Activated effector memory CD4-positive, alpha-beta T cell treated with anti-CD3 and anti-CD28 coated beads, Interleukin-2, amount 50 U/mL, for 16 hours (primary cell): Measurements from ENCODE around the gene PLEKHO2.
"Not testable (repeated sequence)": the region's sequence is repeated elsewhere in the genome, so short reads cannot be mapped to it uniquely, and the experiment has no call there.

Experiments used
- DNase-seq: peaks from one replicate; pipeline ENCODE4 v3.0.0-alpha.2; 2020

The PLEKHO2 gene, protein sequence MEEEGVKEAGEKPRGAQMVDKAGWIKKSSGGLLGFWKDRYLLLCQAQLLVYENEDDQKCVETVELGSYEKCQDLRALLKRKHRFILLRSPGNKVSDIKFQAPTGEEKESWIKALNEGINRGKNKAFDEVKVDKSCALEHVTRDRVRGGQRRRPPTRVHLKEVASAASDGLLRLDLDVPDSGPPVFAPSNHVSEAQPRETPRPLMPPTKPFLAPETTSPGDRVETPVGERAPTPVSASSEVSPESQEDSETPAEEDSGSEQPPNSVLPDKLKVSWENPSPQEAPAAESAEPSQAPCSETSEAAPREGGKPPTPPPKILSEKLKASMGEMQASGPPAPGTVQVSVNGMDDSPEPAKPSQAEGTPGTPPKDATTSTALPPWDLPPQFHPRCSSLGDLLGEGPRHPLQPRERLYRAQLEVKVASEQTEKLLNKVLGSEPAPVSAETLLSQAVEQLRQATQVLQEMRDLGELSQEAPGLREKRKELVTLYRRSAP

DNA sequence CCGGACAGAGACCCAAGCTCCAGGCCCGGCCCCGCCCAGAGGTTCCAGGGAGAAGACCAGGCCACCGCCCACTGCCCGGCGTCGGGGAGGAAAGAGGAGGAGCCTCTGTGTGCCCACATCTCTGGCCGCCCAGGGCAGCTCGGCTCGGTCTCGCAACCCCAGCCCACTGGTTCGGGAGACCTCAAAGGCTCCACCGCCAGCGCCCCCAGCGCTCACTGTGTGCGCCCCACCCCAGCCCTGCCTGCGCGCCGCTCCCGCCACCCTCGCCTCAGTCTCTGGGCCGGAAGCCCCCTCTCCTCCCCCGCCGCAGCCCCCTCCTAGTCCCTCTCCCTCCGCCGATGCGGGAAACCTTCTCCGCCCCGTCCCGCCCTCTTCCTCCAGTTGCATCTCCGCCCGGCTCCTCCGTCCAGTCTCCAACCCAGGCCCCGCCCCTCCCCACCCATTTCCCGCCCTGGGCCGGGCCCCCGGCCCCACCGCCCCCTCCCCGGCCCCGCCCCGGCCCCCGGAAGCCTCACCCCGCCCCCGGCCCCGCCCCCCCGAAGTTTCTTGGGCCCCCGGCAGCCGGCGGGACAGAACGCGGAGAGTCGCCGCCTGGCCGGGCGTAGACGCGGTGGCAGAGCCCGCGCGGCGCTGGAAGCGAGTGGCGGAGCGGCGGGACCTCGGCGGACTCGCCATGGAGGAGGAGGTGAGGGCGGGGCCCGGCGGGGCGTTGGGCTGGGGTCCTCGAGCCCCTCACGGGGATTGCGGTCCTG is at the start of gene PLEKHO2:
TSS of gene PLEKHO2 (plus strand) at position 572 of the 752 bp plus-strand sequence. CDS start at position 674, 102 bp downstream.
- DNase-seq, result peak; percentile 94

DNA sequence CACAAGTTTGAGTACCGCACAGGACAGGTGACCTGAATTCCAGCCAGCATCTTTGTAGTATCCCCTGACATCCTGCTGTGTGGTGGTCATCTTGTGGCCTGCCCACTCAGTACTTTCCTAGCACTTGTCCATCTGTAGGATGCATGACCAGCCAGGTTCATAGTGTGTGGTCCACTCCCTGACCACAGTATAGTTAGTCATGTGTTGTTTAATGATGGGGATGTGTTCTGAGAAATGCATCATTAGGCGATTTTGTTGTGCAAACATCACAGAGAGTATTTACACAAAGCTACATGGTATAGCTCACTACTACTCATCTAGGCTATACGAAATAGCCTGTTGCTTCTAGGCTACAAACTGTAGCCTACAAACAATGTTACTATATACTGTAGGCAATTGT is 49.4 kb upstream of the PLEKHO2 start:
- DNase-seq, result no peak

DNA sequence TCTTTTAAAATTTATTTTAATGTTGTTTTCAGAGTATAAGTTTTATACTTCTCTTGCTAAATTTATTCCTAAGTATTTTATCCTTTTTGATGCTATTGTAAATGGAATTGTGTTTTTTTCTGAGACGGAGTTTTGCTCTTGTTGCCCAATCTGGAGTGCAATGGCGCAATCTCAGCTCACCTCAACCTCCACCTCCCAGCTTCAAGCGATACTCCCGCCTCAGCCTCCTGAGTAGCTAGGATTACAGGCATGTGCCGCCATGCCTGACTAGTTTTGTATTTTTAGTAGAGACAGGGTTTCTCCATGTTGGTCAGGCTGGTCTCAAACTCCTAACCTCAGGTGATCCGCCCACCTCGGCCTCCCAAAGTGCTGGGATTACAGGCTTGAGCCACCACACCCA is 46.4 kb upstream of the PLEKHO2 start:
- DNase-seq, result not testable (repeated sequence)

DNA sequence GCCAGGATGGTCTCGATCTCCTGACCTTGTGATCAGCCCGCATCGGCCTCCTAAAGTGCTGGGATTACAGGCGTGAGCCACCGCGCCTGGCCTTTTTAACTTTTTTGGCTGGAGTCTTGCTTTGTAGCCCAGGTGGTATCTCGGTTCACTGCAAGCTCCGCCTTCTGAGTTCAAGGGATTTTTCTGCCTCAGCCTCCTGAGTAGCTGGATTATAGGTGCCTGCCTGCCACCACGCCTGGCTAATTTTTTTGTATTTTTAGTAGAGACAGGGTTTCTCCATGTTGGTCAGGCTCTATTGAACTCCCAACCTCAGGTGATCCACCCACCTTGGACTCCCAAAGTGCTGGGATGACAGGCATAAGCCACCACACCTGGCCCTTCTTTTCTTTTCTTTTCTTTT is 45.8 kb upstream of the PLEKHO2 start:
- DNase-seq, result not testable (repeated sequence)

DNA sequence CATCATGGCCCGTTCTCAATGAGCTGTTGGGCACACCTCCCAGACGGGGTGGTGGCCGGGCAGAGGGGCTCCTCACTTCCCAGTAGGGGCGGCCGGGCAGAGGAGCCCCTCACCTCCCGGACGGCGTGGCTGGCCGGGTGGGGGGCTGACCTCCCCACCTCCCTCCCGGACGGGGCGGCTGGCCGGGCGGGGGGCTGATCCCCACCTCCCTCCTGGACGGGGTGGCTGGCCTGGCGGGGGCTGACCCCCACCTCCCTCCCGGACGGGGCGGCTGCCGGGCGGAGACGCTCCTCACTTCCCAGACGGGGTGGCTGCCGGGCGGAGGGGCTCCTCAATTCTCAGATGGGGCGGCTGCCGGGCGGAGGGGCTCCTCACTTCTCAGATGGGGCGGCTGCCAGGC is 42.8 kb upstream of the PLEKHO2 start:
- not testable (repeated sequence) for DNase-seq

DNA sequence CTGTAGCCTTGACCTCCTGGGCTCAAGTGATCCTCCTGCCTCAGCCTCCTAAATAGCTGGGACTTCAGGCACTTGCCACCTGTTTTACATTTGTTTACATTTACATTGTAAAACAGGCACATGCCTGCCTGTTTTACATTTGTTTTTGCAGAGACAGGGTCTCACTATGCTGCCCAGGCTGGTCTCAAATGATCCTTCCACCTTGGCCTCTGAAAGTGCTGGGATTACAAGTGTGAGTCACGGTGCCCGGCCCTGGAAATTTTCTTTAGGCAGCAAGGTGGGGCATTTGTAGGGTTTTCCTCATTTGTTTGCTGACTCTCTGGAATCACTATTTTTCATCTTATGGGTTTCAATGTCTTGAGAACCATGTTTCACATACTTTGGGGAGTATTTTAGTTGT is 41.2 kb upstream of the PLEKHO2 start:
- DNase-seq, result no peak

DNA sequence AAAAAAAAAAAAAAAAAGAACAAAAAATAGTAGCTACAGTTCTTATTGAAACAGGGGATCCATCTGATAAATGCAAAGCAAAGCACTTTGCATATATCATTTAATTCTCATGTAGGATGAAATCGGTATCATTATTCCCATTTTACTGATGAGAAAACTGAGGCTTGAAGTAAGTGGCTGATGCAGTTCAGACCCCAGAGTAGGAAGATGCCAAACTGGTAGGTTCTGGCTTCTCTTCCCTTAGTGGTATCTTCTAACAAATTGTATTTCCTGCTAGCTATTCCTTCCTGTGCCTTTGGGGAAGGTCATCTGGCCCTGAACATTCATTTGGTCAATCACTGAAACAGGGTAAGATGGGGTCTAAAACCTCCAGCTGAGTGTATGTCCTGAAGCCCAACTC is 38.2 kb upstream of the PLEKHO2 start:
- DNase-seq, result no peak

DNA sequence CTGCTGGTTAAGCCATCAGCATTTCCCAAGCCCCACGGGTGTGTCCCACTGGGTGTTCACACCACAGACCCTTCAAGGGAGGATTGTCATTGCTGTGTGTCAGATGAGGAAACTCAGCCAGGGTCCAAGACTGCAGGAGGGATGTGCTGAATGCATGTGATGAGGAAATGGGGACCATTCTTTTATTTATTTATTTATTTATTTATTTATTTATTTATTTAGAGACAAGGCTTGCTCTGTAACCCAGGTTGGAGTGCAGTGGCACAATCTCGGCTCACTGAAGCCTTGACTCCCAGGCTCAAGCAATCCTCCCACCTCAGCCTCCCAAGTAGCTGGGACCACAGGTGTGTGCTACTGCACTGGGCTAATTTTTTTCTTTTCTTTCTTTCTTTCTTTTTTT is 37.1 kb upstream of the PLEKHO2 start:
- DNase-seq, result no peak

DNA sequence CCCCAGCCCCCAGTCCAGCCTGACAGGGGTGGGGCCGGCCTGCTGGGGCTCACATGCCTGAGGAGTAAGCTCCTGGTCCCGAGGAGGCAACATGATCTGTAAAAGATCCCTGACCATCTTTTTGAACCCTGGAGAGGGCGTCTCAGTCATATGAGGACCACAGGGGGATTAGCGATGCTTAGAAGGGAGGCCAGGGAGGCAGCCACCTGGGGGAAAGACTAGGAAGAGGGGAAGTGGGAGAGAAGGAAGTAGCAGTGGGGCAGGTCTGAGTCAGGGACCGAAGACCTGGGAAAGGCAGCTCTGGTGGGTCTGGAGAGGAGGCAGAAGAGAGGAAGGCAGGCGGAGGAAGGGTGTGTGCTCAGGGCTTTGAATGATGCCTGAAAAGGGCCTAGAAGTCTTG is 35.2 kb upstream of the PLEKHO2 start:
- DNase-seq, result no peak

DNA sequence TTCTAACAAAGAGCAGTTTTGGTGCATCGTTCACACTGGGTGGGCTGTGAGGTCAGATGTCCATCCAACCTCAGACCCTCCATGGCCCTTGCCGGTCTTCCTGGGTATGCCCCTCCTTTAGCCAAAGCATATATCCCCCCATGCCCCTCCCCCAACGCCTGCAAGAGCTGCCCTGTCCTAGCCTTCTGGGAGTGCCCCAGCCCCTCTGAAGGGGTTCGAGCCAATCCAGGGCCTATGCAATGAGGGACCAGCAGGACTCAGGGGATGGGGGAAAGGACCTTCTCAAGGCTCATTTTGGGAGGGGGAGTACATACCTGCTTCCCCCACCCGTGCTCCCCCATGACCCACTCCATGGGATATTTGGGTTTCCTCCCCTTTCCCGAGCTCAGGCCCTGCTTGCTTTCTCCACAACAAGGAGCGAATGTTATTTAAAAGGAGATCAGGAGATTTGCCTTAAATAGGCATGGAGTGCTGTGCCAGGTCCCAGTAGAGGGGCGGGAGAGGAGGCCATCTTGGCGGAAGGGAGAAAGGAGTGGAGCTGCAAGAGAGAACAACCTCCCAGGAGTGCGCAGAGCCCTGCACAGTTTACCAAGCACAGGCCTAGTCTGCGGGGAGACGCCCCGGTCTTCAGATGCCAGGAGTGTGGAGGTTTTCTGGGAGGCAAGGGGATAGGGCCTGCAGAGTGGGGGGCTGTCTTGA is 34.5 kb upstream of the PLEKHO2 start:
- no peak for DNase-seq

DNA sequence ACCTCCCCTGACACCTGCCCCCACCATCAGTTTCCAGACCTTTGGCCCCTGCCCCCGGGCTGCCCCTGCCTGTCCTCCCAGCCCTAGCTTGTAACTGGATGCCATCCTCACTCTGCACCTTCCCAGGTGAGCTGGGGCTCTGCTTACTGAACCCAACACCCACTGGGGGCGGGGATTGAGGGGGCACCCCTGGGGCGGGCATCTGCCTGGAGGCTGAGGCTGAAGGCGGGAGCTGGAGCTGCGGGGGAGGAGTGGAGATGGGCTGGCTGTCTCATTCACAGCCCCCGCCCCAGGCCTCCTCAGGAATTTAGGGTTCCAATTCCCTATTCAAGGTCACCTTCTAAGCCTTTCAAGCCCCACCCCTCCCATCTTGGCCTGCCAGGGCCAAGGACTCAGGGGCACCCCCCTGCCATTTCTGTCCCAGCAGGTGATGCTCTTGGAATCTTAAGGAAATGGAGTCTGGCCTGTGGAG is 33.9 kb upstream of the PLEKHO2 start:
- no peak for DNase-seq

DNA sequence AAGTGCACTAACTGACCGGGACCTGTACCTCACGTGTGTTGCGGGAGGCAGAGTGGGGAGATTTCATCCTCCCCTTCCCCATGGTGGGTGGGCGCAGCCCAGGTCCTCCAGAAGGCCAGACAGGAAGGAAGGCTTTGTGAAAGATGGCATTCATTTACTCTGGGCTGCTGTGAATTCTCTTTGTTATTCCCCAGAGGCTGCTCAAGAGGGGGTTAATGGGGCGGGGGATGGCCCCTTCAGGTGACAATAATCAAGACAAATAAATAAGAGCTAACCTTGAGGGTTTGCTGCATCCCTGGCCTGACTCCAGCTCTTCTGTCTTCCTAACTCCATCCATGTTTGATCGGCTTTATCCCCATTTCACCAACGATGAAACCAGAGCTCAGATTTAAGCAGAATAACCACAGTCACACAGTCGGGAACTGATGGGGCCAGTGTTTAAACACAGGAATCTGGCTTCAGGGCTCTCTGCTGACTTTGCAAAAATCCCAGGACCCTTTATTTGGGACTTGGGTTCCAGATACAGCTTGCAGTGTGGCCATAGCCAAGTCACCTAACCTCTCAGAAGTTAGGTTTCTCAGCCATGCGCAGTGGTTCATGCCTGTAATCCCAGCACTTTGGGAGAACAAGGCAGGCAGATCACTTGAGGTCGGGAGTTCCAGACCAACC is 32.8 kb upstream of the PLEKHO2 start:
- no peak for DNase-seq

DNA sequence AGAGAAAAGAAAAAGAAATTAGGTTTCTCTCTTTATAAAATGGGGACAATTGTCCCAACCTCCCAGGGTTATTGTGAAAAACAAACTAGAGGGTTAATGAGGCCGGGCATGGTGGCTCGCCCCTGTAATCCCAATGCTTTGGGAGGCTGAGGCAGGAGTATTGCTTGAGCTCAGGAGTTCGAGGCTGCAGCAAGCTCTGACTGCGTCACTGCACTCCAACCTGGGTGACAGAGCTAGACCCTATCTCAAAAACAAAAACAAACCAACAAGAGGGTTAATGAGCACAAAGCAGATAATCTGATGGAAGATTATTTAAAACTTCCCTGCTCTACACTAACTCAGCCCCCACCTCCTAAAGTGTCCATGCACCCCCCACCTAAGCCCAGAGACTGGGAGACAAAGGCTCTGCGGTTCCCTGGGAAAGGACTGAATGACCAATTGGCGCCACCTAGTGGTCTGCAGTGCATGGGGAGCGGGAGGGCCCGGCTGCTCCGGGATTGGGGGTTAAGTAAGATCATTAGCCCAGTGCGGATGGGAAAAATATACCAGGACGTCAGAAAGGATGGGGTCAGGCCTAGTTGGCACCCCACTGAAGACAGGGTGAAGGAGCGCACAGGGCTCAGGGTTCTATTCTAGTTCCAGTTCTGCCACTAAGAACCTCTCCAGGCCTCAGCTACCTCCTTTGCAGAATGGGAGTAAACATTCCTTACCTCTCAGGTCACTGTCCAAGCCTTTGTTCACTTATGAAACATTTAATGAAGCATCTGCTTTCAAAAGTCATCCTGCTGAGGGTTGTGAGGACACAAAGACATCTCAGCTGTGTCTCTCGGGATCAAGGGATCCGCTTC is 31.8 kb upstream of the PLEKHO2 start:
- DNase-seq, result peak; percentile 90

DNA sequence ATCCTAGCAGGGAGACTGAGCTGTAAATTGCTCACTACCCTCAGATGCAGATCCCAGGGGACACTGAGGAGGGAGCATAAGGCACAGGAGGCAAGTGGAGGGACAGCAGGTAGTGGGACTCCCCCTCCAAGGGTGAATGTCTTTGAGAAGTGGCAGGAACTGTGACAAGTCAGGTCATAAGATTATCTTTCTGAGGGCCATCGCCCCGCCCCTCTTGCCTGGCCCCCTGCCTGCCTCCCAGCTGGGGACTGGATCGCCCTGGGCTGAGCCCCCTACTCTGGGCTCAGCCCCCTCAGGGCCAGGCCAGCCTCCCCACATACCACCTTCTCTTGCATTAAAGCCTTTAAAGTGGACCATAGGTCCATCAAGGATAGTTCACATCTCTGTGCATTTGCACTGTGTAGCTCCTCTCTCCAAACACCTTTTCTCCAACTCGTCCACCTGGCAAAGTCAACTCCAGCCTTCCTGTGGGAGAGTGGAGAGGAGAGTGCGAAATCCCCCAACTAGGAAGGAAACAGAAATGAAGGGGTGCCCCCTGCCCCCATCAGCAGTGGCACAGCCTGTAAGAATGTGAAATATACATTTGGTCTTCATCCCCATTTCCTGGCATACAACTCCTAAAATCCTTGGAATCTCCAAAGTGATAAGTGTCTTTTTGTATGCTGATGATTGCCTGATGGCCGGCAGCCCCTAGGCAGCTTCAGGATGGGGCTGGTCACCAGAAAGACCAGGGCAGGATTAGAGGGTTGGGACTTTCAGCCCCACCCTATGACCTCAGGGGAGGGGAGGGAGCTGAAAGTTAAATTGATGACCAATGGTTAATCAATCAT is 31.0 kb upstream of the PLEKHO2 start:
- DNase-seq, result no peak

DNA sequence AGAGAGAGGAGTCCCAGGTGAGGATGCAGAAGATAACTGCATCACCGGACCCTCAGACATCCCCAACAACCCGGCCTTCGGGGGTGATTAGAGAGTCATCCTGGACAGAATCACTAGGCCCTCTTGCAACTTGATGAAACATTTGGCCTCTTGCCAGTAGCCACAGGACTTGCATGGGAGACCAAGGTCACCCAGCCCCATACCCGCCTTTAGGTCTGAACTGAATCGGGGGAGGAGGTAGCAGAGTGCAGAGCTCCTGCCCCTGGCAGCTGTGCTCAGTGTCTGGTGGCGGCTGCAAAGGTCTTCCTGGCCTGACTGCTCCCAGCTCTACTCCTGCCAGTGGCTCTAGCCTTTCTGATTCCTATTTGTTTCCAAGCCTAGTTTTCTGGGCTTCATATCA is 28.6 kb upstream of the PLEKHO2 start:
- DNase-seq, result no peak

DNA sequence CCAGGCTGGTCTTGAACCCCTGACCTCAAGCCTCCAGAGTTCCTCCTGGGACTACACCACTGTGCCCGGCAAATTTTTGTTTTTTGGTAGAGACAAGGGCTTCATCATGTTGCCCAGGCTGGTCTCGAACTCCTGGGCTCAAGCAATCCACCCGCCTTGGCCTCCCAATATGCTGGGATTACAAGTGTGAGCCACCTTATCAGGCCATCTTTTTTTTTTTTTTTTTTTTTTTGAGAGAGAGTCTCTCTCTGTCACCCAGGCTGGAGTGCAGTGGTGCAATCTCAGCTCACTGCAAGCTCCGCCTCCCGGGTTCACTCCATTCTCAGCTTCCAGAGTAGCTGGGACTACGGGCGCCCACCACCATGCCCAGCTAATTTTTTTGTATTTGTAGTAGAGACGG is 27.4 kb upstream of the PLEKHO2 start:
- not testable (repeated sequence) for DNase-seq

DNA sequence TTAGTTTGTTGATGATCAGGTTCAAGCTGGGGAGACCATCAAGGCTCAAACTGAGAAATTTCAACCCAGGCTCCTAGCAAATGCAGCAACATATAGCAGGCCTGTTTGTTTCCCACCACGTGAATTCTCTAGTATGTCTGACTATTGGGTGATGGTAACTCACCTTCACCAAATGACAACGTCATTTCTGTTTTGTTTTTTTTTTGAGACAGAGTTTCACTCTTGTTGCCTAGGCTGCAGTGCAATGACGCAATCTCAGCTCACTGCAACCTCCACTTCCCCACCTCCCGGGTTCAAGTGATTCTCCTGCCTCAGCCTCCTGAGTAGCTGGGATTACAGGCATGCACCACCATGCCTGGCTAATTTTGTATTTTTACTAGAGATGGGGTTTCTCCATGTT is 26.8 kb upstream of the PLEKHO2 start:
- DNase-seq, result not testable (repeated sequence)

DNA sequence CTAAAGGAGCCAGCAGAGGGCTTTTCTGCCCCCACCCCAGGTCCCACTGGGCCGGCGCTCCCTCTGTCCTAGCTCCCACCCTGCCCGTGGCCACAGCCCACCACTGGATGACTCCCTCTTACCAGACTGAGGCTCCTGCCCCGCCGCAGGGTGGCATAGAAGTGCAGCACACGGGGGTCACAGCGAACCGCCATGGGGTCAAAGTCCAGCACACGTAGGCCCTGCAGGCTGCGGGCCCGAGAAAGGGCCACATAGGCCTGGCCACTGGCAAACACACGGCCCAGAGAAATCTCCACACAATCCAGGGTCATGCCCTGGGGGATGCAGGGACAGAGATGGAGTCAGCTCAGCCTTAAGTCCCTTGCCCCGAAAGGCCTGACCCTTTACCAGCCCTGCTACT is 25.3 kb upstream of the PLEKHO2 start:
- no peak for DNase-seq

DNA sequence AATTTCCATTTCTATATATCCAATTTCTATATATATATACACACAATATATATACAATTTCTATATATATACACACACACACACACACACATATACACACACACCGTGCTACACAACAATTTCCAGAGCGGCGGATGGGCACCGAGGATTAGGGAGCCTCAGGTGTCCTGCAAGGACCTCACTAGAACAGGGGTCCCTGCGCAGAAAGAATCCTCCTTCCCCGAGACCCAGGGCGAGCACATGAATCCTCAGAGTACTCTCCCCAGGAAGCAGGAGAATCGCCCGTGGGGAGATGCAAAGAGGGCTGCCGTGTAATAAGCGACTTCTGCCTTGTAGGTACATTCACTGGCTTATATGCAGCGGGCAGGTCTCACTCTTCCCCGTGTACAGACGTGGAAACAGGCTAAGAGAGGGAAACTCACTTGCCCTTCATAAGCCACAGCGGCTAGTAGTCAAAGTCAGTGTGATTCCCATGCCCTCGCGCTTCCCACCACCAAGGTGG is 16.7 kb upstream of the PLEKHO2 start:
- DNase-seq, result no peak

DNA sequence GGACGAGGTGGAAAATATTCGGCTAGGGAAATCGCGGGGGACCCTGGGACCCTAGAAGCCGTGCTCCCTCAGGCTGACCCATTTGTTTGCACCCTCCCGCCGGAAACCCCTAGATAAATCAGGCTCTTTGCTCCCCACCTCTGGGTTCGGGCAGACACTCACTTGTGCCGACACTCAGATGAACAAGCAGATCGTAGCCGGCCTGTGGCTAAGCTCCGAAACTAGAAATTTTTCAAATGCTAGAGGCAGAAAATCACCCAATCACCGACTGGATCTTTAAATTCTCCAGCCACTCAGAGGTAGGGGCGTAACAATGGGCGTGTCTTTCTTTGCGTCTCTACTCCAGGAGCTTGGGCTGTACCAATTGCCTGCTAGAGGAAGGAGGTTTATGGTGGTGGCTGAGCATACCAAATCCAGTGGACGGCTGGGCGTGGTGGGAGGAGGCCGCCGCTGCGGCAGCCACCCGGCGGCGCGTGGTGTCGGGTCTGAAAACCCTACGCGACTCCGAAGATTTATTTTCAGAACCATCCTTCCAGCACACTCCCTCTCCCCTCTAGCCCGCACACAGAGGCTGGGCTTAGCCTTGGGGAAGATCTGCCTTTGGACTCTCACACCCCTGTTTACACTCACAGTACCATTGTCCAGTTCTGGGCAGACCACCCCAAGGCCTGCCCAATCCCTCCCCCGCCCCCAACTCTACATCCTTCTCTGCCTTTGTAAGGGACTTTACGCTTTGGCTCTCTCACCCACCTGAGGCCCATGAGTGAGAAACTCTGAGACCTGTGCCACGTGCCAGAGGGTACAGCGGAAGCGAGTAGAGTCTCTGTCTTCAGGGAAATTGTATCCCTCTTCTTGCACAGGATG is 16.1 kb upstream of the PLEKHO2 start, which contains the start of gene PIF1:
TSS of gene PIF1 (minus strand) at position 217 of the 864 bp plus-strand sequence. CDS start 1,312 bp downstream, outside the sequence.
- peak; percentile 94 for DNase-seq
